H1 (cell line): ENCODE measurements around the gene TCF4. TPM values are rescaled to one million over a fixed set of nuclear protein-coding genes. Genes with fewer than 3 reads are reported as not detected.
A peak's percentile ranks its signal among the peaks of the same experiment; 100 is the strongest.

Experiments
- polyA plus RNA-seq, 7 experiments: library from polyadenylated mRNA; depleted of rRNA in 3 of 7; stranded (reverse) in 5 of 7; unstranded in 2 of 7; fragments of >200 nt in 5 of 7; fragments of 200-250 nt in 2 of 7; gene quantifications; 1 replicate in 5 of 7; 2 replicates in 1 of 7; 4 replicates in 1 of 7; pipeline versions ENCODE4 v1.2.1 to v1.2.3, GENCODE V29; 2011 to 2013; ENCODE audit warnings: missing spikeins in 2 of 7, mixed read lengths in 2 of 7
- total RNA-seq: library from RNA; stranded (reverse); fragmentation: NEBNext Ultra II Directional; extraction: Animal tissue kit (Norgen Biotek cat#: 25700); gene quantifications from 2 replicates; pipeline ENCODE4 v1.2.1, GENCODE V29; 2021
- TF ChIP-seq, protein P1 (sequence below): fragments of 300-600 bp; sonication (generic); IDR thresholded peaks from 2 replicates; pipeline ENCODE4 v1.7.1; 2012; ENCODE audit warnings: low read length, moderate library complexity, mild to moderate bottlenecking, inconsistent platforms; ENCODE audit not compliant: insufficient replicate concordance

TCF4 gene
- total and polyA plus RNA-seq, 2 of the 8 experiments (the other 6 are each of a cell fraction or from before 2014, with no cell fraction given), result 59.3 to 118 TPM

DNA sequence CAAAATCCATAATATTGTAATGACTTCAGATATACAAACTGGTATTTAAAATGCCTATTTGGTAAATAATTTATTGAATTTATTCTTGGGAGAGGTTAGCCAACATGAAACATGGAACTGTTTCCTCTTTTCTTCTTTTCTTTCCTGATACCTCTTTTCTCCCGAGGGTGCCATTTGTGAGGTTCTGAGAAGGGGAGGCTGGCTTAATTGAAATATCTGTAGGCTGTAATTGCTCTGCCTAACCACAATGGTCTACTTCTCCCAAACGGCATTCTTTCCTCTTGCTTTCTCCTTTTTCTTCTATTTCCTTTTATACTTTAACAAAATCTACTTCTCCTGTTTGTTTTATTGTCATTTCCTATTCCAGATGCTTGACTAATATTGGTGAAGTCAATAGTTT lies 114.9 kb downstream of the TCF4 start (continued):
- TF ChIP-seq, protein P1, sequence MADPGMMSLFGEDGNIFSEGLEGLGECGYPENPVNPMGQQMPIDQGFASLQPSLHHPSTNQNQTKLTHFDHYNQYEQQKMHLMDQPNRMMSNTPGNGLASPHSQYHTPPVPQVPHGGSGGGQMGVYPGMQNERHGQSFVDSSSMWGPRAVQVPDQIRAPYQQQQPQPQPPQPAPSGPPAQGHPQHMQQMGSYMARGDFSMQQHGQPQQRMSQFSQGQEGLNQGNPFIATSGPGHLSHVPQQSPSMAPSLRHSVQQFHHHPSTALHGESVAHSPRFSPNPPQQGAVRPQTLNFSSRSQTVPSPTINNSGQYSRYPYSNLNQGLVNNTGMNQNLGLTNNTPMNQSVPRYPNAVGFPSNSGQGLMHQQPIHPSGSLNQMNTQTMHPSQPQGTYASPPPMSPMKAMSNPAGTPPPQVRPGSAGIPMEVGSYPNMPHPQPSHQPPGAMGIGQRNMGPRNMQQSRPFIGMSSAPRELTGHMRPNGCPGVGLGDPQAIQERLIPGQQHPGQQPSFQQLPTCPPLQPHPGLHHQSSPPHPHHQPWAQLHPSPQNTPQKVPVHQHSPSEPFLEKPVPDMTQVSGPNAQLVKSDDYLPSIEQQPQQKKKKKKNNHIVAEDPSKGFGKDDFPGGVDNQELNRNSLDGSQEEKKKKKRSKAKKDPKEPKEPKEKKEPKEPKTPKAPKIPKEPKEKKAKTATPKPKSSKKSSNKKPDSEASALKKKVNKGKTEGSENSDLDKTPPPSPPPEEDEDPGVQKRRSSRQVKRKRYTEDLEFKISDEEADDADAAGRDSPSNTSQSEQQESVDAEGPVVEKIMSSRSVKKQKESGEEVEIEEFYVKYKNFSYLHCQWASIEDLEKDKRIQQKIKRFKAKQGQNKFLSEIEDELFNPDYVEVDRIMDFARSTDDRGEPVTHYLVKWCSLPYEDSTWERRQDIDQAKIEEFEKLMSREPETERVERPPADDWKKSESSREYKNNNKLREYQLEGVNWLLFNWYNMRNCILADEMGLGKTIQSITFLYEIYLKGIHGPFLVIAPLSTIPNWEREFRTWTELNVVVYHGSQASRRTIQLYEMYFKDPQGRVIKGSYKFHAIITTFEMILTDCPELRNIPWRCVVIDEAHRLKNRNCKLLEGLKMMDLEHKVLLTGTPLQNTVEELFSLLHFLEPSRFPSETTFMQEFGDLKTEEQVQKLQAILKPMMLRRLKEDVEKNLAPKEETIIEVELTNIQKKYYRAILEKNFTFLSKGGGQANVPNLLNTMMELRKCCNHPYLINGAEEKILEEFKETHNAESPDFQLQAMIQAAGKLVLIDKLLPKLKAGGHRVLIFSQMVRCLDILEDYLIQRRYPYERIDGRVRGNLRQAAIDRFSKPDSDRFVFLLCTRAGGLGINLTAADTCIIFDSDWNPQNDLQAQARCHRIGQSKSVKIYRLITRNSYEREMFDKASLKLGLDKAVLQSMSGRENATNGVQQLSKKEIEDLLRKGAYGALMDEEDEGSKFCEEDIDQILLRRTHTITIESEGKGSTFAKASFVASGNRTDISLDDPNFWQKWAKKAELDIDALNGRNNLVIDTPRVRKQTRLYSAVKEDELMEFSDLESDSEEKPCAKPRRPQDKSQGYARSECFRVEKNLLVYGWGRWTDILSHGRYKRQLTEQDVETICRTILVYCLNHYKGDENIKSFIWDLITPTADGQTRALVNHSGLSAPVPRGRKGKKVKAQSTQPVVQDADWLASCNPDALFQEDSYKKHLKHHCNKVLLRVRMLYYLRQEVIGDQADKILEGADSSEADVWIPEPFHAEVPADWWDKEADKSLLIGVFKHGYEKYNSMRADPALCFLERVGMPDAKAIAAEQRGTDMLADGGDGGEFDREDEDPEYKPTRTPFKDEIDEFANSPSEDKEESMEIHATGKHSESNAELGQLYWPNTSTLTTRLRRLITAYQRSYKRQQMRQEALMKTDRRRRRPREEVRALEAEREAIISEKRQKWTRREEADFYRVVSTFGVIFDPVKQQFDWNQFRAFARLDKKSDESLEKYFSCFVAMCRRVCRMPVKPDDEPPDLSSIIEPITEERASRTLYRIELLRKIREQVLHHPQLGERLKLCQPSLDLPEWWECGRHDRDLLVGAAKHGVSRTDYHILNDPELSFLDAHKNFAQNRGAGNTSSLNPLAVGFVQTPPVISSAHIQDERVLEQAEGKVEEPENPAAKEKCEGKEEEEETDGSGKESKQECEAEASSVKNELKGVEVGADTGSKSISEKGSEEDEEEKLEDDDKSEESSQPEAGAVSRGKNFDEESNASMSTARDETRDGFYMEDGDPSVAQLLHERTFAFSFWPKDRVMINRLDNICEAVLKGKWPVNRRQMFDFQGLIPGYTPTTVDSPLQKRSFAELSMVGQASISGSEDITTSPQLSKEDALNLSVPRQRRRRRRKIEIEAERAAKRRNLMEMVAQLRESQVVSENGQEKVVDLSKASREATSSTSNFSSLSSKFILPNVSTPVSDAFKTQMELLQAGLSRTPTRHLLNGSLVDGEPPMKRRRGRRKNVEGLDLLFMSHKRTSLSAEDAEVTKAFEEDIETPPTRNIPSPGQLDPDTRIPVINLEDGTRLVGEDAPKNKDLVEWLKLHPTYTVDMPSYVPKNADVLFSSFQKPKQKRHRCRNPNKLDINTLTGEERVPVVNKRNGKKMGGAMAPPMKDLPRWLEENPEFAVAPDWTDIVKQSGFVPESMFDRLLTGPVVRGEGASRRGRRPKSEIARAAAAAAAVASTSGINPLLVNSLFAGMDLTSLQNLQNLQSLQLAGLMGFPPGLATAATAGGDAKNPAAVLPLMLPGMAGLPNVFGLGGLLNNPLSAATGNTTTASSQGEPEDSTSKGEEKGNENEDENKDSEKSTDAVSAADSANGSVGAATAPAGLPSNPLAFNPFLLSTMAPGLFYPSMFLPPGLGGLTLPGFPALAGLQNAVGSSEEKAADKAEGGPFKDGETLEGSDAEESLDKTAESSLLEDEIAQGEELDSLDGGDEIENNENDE, result peak; percentile 18
